Measurements from ENCODE around the gene CCDC74B. TPM values are rescaled to one million over a fixed set of nuclear protein-coding genes. Genes with fewer than 3 reads are reported as not detected.
"Not testable (repeated sequence)": the region's sequence is repeated elsewhere in the genome, so short reads cannot be mapped to it uniquely, and the experiment has no call there.

CCDC74B gene
- total and polyA plus RNA-seq, 2 of the 8 experiments (the other 6 are each of a cell fraction or from before 2014, with no cell fraction given) = 6.4 to 6.7 TPM

DNA sequence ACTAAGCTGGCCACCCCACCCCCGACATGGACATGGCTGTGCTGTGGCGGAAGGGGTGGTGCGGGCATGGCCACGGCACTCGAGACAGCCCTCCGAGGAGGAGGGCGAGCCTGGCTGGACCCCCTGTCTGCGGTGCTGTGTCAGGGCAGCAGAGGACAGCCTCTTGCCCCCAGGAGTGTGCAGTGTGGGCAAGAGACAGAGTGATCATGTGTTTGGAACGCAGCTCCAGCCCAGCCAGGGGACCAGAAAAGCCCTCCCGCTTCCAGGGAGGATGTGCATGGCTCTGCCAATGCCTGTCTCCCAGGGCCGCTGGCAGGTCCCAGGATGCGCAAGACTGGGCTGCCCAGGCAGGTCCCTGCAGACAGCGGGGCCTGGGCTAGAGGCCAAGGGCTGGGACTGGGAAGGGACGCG is 6.1 kb downstream of the CCDC74B start:
- H2BK120ac ChIP-seq (replicated peaks; ENCODE audit: low read depth, low read length); H4K20me1 ChIP-seq (replicated peaks in 1 of 2; ENCODE audit: control insufficient read depth in 1 of 2, insufficient read depth in 2 of 2, low read length in 2 of 2); H3K56ac ChIP-seq (replicated peaks; ENCODE audit: insufficient read length, low read depth, low read length); H3K27ac ChIP-seq (ENCODE audit: low read depth, low read length); H2AK5ac ChIP-seq (ENCODE audit: low read depth, low read length); H2BK20ac ChIP-seq (ENCODE audit: low read length); H4K5ac ChIP-seq (ENCODE audit: insufficient read length, low read depth, low read length); H3K9me3 ChIP-seq (ENCODE audit: insufficient read depth in 2 of 2, low read depth in 1 of 2, low read length in 1 of 2); POLR2A ChIA-PET (ENCODE audit: partially characterized antibody); H3K18ac ChIP-seq (ENCODE audit: extremely low read depth, low read length); H3K36me3 ChIP-seq (ENCODE audit: control insufficient read depth in 2 of 4, insufficient read depth in 4 of 4, low read length in 3 of 4); H3K4me3 ChIP-seq (ENCODE audit: extremely low read depth in 1 of 4, insufficient read depth in 2 of 4, low read depth in 3 of 4, low read length in 4 of 4); H3K4me1 ChIP-seq (replicated peaks in 1 of 4; ENCODE audit: control insufficient read depth in 3 of 4, insufficient read depth in 4 of 4, low read length in 3 of 4); H2BK5ac ChIP-seq (ENCODE audit: low read depth, low read length); H3K79me2 ChIP-seq (ENCODE audit: control insufficient read depth in 1 of 2, insufficient read depth in 2 of 2, low read length in 2 of 2); H3K23ac ChIP-seq (ENCODE audit: insufficient read length); FAIRE-seq; H3K9ac ChIP-seq (replicated peaks in 1 of 4; ENCODE audit: extremely low read depth in 1 of 4, low read depth in 3 of 4, low read length in 3 of 4); H3K14ac ChIP-seq (ENCODE audit: insufficient read length); H3K4ac ChIP-seq (replicated peaks; ENCODE audit: insufficient read length, low read depth, low read length); H3K4me2 ChIP-seq (ENCODE audit: insufficient read depth in 1 of 2, low read depth in 2 of 2, low read length in 2 of 2); H2AFZ ChIP-seq (ENCODE audit: low read length); H2BK15ac ChIP-seq (ENCODE audit: low read length); H4K8ac ChIP-seq (ENCODE audit: extremely low read depth, insufficient read depth, low read length); H2BK12ac ChIP-seq (ENCODE audit: low read depth, low read length); H4K91ac ChIP-seq (replicated peaks; ENCODE audit: insufficient read length, low read length); CTCF ChIA-PET (ENCODE audit: partially characterized antibody); H3K27me3 ChIP-seq (replicated peaks in 1 of 4; ENCODE audit: control insufficient read depth in 3 of 4, extremely low read depth in 1 of 4, insufficient read depth in 3 of 4, low read length in 3 of 4); H3K79me1 ChIP-seq (ENCODE audit: low read depth, low read length); H3K23me2 ChIP-seq (ENCODE audit: low read depth, low read length): not testable (repeated sequence)
- DNase-seq (ENCODE audit: low read depth in 1 of 2, low spot score in 2 of 2) = peak in 1 of 2 experiments; percentile 33
- WGBS, 2 experiments (ENCODE audit: extremely low coverage in 1 of 2, insufficient coverage in 1 of 2, insufficient read length in 1 of 2, insufficient replicate concordance in 2 of 2, low coverage in 1 of 2, low lambda C conversion rate in 2 of 2, missing lambda C conversion rate in 1 of 2) = 93% methylated on average over 11 of the region's 15 CpGs; no CpG with 5 or more reads in 1 of the 2 experiments

- peak in 1 of 2 experiments; percentile 22 for DNase-seq (ENCODE audit: low read depth in 1 of 2, low spot score in 2 of 2)
- not testable (repeated sequence) for H3K27me3 ChIP-seq (replicated peaks in 1 of 4; ENCODE audit: control insufficient read depth in 3 of 4, extremely low read depth in 1 of 4, insufficient read depth in 3 of 4, low read length in 3 of 4)
Measured at GRCh38 chr2:130138326-130138725, 6.6 kb downstream of the CCDC74B start.

More at GRCh38 chr2:130138326-130138725, 6.6 kb downstream of the CCDC74B start:
- H3K56ac ChIP-seq (replicated peaks; ENCODE audit: insufficient read length, low read depth, low read length); H2BK120ac ChIP-seq (replicated peaks; ENCODE audit: low read depth, low read length); H2AK5ac ChIP-seq (ENCODE audit: low read depth, low read length); POLR2A ChIA-PET (ENCODE audit: partially characterized antibody); H4K20me1 ChIP-seq (replicated peaks in 1 of 2; ENCODE audit: control insufficient read depth in 1 of 2, insufficient read depth in 2 of 2, low read length in 2 of 2); H3K4me3 ChIP-seq (ENCODE audit: extremely low read depth in 1 of 4, insufficient read depth in 2 of 4, low read depth in 3 of 4, low read length in 4 of 4); H3K23ac ChIP-seq (ENCODE audit: insufficient read length); H3K4ac ChIP-seq (replicated peaks; ENCODE audit: insufficient read length, low read depth, low read length); H3K79me2 ChIP-seq (ENCODE audit: control insufficient read depth in 1 of 2, insufficient read depth in 2 of 2, low read length in 2 of 2); H2AFZ ChIP-seq (ENCODE audit: low read length); H3K4me2 ChIP-seq (ENCODE audit: insufficient read depth in 1 of 2, low read depth in 2 of 2, low read length in 2 of 2); H2BK5ac ChIP-seq (ENCODE audit: low read depth, low read length); H3K18ac ChIP-seq (ENCODE audit: extremely low read depth, low read length); H4K5ac ChIP-seq (ENCODE audit: insufficient read length, low read depth, low read length); H3K4me1 ChIP-seq (replicated peaks in 1 of 4; ENCODE audit: control insufficient read depth in 3 of 4, insufficient read depth in 4 of 4, low read length in 3 of 4); H3K27ac ChIP-seq (ENCODE audit: low read depth, low read length); FAIRE-seq; H4K91ac ChIP-seq (replicated peaks; ENCODE audit: insufficient read length, low read length); H3K14ac ChIP-seq (ENCODE audit: insufficient read length); H4K8ac ChIP-seq (ENCODE audit: extremely low read depth, insufficient read depth, low read length); CTCF ChIA-PET (ENCODE audit: partially characterized antibody); H3K9ac ChIP-seq (replicated peaks in 1 of 4; ENCODE audit: extremely low read depth in 1 of 4, low read depth in 3 of 4, low read length in 3 of 4); H3K36me3 ChIP-seq (ENCODE audit: control insufficient read depth in 2 of 4, insufficient read depth in 4 of 4, low read length in 3 of 4); H3K9me3 ChIP-seq (ENCODE audit: insufficient read depth in 2 of 2, low read depth in 1 of 2, low read length in 1 of 2); H2BK20ac ChIP-seq (ENCODE audit: low read length); H3K79me1 ChIP-seq (ENCODE audit: low read depth, low read length); H3K23me2 ChIP-seq (ENCODE audit: low read depth, low read length); H2BK12ac ChIP-seq (ENCODE audit: low read depth, low read length); H2BK15ac ChIP-seq (ENCODE audit: low read length): not testable (repeated sequence)
- 94% methylated on average over 3 of the region's 13 CpGs; no CpG with 5 or more reads in 1 of the 2 experiments for WGBS, 2 experiments (ENCODE audit: extremely low coverage in 1 of 2, insufficient coverage in 1 of 2, insufficient read length in 1 of 2, insufficient replicate concordance in 2 of 2, low coverage in 1 of 2, low lambda C conversion rate in 2 of 2, missing lambda C conversion rate in 1 of 2)

Data from H1 (cell line).